ENCODE measurements around the gene AKR1C4.

GRCh38 chr10:5242585-5242984, 45.9 kb downstream of the AKR1C4 start:
- TF ChIP-seq, protein P1, sequence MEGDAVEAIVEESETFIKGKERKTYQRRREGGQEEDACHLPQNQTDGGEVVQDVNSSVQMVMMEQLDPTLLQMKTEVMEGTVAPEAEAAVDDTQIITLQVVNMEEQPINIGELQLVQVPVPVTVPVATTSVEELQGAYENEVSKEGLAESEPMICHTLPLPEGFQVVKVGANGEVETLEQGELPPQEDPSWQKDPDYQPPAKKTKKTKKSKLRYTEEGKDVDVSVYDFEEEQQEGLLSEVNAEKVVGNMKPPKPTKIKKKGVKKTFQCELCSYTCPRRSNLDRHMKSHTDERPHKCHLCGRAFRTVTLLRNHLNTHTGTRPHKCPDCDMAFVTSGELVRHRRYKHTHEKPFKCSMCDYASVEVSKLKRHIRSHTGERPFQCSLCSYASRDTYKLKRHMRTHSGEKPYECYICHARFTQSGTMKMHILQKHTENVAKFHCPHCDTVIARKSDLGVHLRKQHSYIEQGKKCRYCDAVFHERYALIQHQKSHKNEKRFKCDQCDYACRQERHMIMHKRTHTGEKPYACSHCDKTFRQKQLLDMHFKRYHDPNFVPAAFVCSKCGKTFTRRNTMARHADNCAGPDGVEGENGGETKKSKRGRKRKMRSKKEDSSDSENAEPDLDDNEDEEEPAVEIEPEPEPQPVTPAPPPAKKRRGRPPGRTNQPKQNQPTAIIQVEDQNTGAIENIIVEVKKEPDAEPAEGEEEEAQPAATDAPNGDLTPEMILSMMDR (conservative IDR thresholded peaks at IDR 0.05; ENCODE audit: low read length) = no peak
- no peak for TF ChIP-seq EZH2phosphoT487 (IDR thresholded peaks at IDR 0.05; ENCODE audit: borderline replicate concordance)
